OCI-LY3 (cell line): Measurements from ENCODE around the gene EYS.
"Not testable (repeated sequence)": the region's sequence is repeated elsewhere in the genome, so short reads cannot be mapped to it uniquely, and the experiment has no call there.

Source experiments
- H2AFZ ChIP-seq: fragments of 200-600, 300-600 bp; shearing (Covaris generic); 2 replicates; pipeline ENCODE4 v1.6.0; 2014; ENCODE audit warnings: antibody characterized with exemption, low read depth, low read length
- H3K27ac ChIP-seq: fragments of 200-600, 300-600 bp; sonication (generic); 2 replicates; pipeline ENCODE4 v1.5.1; 2014; ENCODE audit warnings: mild to moderate bottlenecking, low read length, moderate library complexity, mixed read lengths
- H3K27me3 ChIP-seq: fragments of 200-600, 300-600 bp; sonication (generic); 2 replicates; pipeline ENCODE4 v1.6.1; 2014; ENCODE audit warnings: low read depth, low read length, mixed read lengths
- H3K36me3 ChIP-seq: fragments of 200-600, 300-600 bp; sonication (generic); replicated peaks from 2 replicates; pipeline ENCODE3; 2014; ENCODE audit warnings: low read depth, low read length, mixed read lengths
- H3K4me1 ChIP-seq: fragments of 300-600, 200-600 bp; sonication (generic); 2 replicates; pipeline ENCODE4 v1.6.1; 2014; ENCODE audit warnings: low read length, mixed read lengths
- H3K4me2 ChIP-seq: fragments of 200-600, 300-600 bp; sonication (generic); 2 replicates; pipeline ENCODE4 v1.6.1; 2014; ENCODE audit warnings: low read length, mixed read lengths
- H3K4me3 ChIP-seq: fragments of 300-600, 200-600 bp; sonication (generic); 2 replicates; pipeline ENCODE4 v1.5.1; 2014; ENCODE audit warnings: antibody characterized with exemption, mild to moderate bottlenecking, low read length, moderate library complexity
- H3K79me2 ChIP-seq: fragments of 300-600, 200-600 bp; shearing (Covaris generic); 2 replicates; pipeline ENCODE4 v1.6.1; 2014; ENCODE audit warnings: mild to moderate bottlenecking, low read length, mixed read lengths
- H3K9ac ChIP-seq: fragments of 300-600, 200-600 bp; shearing (Covaris generic); 2 replicates; pipeline ENCODE4 v1.6.0; 2014; ENCODE audit warnings: mild to moderate bottlenecking, low read length, moderate library complexity
- H3K9me3 ChIP-seq: fragments of 200-600, 300-600 bp; shearing (Covaris generic); 2 replicates; pipeline ENCODE4 v1.6.1; 2014; ENCODE audit warnings: low read length, mixed read lengths; ENCODE audit not compliant: insufficient read depth
- H4K20me1 ChIP-seq: fragments of 200-600, 300-600 bp; sonication (generic); 2 replicates; pipeline ENCODE4 v1.6.1; 2016; ENCODE audit warnings: low read length, mixed read lengths; ENCODE audit not compliant: insufficient read depth
- EZH2phosphoT487 ChIP-seq: fragments of 200-600 bp; shearing (Covaris generic); IDR thresholded peaks from 2 replicates; pipeline ENCODE4 v1.6.1; 2018; ENCODE audit warnings: antibody characterized with exemption, mixed run types, low read depth
- TF ChIP-seq, protein P1 (sequence below): fragments of 200-600, 300-600 bp; sonication (generic); IDR thresholded peaks from 2 replicates; pipeline ENCODE4 v1.5.1; 2014; ENCODE audit warnings: antibody characterized with exemption, low read length, low read depth

EYS gene

DNA sequence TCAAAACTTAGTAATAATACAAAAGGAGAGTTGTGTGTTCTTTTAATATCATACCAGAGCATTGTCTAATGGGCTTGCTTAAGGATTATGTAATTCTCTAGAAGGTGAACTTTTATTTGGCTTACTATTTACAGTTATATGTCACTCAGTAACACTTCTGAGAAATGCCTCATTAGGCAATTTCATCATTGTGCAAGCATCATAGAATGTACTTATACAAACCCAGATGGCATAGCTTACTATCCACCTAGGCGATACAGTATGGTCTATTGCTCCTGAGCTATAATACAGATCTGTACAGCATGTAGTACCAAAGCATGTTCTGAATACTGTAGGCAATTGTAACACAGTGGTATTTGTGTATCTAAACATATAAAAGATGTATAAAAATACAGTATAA is 1731.3 kb downstream of the EYS start:
- no peak overlapping the region for H3K4me2 ChIP-seq

DNA sequence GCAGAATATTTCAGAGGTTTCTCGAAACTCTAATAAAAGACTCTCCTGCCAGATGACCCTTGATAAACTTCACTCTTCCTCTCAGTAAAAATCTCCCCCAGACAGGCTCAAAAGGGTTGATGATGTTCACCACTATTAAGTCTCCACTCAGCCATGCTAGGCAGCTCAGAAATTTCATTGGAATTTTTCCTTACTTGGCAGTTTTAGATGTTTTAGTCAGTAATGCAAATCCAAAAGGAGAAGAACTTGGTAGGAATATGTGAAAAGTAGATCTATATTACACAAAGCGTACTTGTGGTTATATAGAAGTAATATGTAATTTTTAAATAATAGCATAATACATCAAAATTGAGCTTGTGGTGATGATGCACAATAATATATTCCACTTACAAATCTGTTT is 1738.4 kb downstream of the EYS start:
- Histone ChIP-seq H3K4me2 (no peak overlapping the region), H3K36me3 (no peaks in the 10 kb centered on the region), H3K27me3 (no peaks in the 10 kb centered on the region), H3K9me3 (no peaks in the 10 kb centered on the region), H2AFZ (no peak overlapping the region), H4K20me1 (no peaks in the 10 kb centered on the region), H3K4me3 (no peak overlapping the region), H3K79me2 (no peaks in the 10 kb centered on the region), H3K9ac (no peak overlapping the region), H3K4me1 (no peaks in the 10 kb centered on the region), H3K27ac (no peak overlapping the region)
- TF ChIP-seq, protein P1, sequence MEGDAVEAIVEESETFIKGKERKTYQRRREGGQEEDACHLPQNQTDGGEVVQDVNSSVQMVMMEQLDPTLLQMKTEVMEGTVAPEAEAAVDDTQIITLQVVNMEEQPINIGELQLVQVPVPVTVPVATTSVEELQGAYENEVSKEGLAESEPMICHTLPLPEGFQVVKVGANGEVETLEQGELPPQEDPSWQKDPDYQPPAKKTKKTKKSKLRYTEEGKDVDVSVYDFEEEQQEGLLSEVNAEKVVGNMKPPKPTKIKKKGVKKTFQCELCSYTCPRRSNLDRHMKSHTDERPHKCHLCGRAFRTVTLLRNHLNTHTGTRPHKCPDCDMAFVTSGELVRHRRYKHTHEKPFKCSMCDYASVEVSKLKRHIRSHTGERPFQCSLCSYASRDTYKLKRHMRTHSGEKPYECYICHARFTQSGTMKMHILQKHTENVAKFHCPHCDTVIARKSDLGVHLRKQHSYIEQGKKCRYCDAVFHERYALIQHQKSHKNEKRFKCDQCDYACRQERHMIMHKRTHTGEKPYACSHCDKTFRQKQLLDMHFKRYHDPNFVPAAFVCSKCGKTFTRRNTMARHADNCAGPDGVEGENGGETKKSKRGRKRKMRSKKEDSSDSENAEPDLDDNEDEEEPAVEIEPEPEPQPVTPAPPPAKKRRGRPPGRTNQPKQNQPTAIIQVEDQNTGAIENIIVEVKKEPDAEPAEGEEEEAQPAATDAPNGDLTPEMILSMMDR = no peak
- no peak for TF ChIP-seq EZH2phosphoT487

More for the DNA sequence above, 1731.3 kb downstream of the EYS start:
- Histone ChIP-seq H3K27me3 (no peaks in the 10 kb centered on the region), H3K27ac (no peak overlapping the region), H2AFZ (no peak overlapping the region), H4K20me1 (no peaks in the 10 kb centered on the region), H3K9me3 (no peaks in the 10 kb centered on the region), H3K79me2 (no peaks in the 10 kb centered on the region), H3K4me3 (no peak overlapping the region), H3K4me1 (no peaks in the 10 kb centered on the region), H3K36me3 (no peaks in the 10 kb centered on the region), H3K9ac (no peak overlapping the region)
- TF ChIP-seq EZH2phosphoT487 = no peak
- TF ChIP-seq, protein P1 = no peak

DNA sequence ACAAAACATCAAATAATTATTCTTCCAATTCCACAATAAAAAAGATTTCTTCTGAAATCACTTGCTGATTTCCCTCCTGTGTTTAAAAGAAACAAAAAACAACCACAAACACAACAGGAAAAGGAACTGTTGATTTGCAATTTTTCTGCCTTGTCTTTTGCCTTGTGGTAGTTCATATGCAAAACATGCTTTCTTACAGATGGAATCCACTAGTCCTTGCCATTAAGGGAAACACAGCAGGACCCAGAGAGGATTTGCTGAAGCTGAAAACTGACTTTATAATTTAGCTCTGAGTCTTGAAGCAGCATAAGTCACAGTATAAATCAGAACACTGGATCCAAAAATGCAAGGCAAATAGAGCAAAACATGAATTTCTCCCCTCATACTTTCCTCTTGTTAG is 1742.7 kb downstream of the EYS start:
- Histone ChIP-seq H3K27ac (no peak overlapping the region), H3K4me3 (no peak overlapping the region), H3K9ac (no peak overlapping the region), H3K36me3 (no peaks in the 10 kb centered on the region), H3K4me1 (no peaks in the 10 kb centered on the region), H3K27me3 (no peaks in the 10 kb centered on the region), H3K4me2 (no peak overlapping the region), H2AFZ (no peak overlapping the region), H3K79me2 (no peaks in the 10 kb centered on the region), H4K20me1 (no peaks in the 10 kb centered on the region), H3K9me3 (no peaks in the 10 kb centered on the region)
- TF ChIP-seq, protein P1 = no peak
- TF ChIP-seq EZH2phosphoT487 = no peak

DNA sequence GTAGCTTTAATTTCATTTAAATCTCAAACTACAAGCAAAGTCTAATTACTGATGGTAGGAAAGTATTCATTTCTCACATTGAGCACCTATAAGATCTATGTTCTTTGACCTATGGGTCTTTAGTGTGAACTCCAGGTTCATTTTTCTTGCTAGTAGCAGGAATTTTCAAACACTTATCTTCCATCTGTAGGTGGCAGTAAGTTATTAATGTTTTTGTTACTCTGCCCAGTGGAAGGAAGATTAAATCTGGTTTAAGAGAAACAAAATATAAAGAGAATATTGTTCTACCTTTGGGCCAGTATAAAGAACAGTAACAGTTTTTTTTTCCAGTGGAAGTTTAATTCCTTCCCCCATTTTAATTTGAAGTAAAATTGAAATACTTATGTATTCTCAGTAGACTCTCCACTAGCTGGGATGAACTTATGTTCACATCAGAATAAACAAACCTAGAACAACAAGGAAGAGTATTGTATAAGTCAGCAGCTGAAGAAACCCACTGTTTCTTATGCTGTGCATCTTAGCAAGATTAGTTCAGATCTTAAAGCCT is 1743.2 kb downstream of the EYS start:
- no peaks in the 10 kb centered on the region for H3K36me3 ChIP-seq
- no peaks in the 10 kb centered on the region for H4K20me1 ChIP-seq
- H3K9ac ChIP-seq = no peak overlapping the region
- H3K27me3 ChIP-seq = no peaks in the 10 kb centered on the region
- no peaks in the 10 kb centered on the region for H3K4me1 ChIP-seq
- H3K4me2 ChIP-seq = no peak overlapping the region
- no peak for TF ChIP-seq EZH2phosphoT487
- TF ChIP-seq, protein P1 = peak; percentile 54
- H3K4me3 ChIP-seq = no peak overlapping the region
- no peaks in the 10 kb centered on the region for H3K79me2 ChIP-seq
- H2AFZ ChIP-seq = no peak overlapping the region
- H3K9me3 ChIP-seq = no peaks in the 10 kb centered on the region
- H3K27ac ChIP-seq = no peak overlapping the region

DNA sequence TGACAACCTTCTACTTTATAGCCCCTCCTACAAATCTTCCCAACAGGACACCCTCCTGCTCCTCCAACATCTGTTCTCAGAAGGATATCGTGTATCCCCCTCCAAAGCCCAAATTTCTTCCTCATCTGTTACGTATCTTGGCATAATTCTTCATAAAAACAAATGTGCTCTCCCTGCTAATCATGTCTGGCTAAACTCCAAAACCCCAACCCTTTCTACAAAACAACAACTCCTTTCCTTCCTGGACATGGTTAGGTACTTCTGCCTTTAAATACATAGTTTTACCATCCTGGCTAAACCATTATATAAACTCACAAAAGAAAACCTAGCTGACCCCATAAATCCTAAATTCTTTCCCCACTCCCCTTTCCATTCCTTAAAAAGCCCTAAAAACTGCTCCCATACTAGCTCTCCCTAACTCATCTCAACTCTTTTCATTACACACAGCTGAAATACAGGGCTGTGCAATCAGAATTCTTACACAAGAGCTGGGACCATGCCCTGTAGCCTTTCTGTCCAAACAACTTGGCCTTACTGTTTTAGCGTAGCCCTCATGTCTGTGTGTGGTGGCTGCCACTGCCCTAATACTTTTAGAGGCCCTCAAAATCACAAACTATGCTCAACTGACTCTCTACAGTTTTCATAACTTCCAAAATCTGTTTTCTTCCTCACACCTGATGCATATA is 1753.5 kb downstream of the EYS start:
- not testable (repeated sequence) for H2AFZ ChIP-seq, H3K4me3 ChIP-seq, H3K9me3 ChIP-seq, H3K36me3 ChIP-seq, H3K27ac ChIP-seq, H4K20me1 ChIP-seq, H3K4me2 ChIP-seq, H3K9ac ChIP-seq, H3K79me2 ChIP-seq, H3K4me1 ChIP-seq, H3K27me3 ChIP-seq
